ENCODE data around the gene ZNF280B.
"Not testable (repeated sequence)": the region's sequence is repeated elsewhere in the genome, so short reads cannot be mapped to it uniquely, and the experiment has no call there.

The ZNF280B gene

DNA sequence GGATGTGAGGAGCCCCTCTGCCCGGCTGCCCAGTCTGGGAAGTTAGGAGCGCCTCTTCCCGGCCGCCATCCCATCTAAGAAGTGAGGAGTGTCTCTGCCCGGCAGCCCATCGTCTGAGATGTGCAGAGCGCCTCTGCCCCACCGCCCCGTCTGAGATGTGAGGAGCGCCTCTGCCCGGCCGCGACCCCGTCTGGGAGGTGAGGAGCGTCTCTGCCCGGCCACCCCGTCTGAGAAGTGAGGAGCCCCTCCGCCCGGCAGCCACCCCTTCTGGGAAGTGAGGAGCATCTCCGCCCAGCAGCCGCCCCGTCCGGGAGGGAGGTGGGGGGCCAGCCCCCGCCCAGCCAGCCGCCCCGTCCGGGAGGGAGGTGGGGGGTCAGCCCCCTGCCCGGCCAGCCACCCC lies 66.9 kb downstream of the ZNF280B start:
- DNase-seq (ENCODE audit: insufficient read length, low spot score); FAIRE-seq: not testable (repeated sequence)

DNA sequence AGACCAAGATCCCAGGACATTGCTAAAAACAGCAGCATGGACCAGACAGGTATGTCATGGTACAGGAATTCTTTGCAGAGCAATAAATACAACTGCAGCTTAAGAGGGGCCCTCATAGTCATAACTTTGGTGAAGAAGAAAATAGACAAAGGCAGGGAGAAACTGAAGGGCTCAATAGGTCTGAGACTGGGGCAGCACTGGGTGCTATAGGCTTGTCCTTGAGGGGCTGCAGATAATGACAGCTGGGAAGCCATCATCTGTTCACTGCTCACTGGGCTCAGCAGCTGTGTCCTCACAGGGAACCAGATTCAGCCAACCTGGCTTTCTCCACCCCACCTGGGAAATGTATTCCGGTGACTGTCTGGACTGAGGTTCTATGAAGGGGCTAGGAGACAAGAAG lies 68.4 kb downstream of the ZNF280B start:
- no peak for FAIRE-seq
- no peak for DNase-seq (ENCODE audit: insufficient read length, low spot score)
